Stimulated activated CD8-positive, alpha-beta memory T cell treated with anti-CD3 and anti-CD28 coated beads, Interleukin-4, amount 100 ng/mL, for 24 hours (primary cell): ENCODE measurements around the gene PITPNB.

Experiments used
- DNase-seq: peaks from one replicate; pipeline ENCODE4 v3.0.0-alpha.2; 2020; ENCODE audit warnings: low read depth

PITPNB gene

DNA sequence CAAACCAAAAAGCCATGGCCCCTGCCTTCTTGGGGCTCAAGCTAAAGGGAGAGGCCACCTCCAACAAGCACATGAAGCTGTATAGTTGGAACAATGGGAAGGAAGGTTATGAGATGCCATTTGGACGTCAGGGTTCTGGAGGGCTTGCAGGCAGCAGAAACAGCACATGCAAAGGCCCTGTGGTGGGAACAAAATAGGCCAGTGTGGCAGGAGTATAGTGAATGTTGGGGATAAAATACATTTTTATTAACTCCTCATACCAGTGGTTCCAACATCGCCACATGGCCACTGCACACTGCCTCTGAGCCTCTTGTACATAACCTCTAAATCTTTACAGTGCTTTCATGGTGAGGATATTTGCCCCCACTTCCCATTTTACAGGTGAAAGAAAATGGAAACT lies 85.3 kb downstream of the PITPNB start:
- no peak for DNase-seq

DNA sequence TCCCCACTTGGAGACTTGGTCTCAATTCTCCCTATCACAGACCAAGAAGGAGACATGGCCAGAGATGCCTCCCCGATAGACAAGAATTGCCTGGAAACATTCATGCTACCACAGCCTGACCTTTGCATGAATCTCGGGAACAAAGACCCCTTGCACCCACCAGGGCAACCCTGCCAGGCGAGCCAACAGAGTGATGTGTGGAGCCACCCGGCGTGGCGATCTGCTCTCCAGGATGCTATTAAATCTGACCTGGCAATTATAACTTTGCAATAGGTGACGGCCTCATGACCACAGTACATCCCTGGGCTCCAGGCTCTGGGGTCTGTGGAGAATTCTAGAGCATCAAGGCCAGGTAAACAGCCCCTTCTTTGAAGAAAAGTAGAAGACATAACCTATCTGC lies 86.5 kb downstream of the PITPNB start:
- no peak for DNase-seq

DNA sequence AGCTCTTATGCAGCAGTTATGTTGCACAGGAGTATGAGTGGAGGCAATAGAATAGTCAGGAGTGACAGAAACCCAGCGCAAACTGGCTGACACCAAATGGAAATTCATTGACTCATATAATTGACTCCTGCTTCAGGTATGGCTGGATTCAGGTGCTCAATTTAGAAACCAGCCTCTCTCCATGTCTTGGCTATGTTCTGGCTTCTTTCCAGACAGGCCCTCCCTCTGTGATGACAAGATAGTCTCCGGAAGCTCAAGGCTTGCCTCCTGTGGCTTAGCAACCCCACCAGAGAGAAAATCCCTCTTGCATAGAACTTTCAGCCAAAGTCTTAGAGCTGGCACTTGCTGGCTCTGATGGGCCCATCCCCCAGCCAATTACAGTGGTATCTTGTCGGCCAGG lies 89.4 kb downstream of the PITPNB start:
- DNase-seq, result no peak

DNA sequence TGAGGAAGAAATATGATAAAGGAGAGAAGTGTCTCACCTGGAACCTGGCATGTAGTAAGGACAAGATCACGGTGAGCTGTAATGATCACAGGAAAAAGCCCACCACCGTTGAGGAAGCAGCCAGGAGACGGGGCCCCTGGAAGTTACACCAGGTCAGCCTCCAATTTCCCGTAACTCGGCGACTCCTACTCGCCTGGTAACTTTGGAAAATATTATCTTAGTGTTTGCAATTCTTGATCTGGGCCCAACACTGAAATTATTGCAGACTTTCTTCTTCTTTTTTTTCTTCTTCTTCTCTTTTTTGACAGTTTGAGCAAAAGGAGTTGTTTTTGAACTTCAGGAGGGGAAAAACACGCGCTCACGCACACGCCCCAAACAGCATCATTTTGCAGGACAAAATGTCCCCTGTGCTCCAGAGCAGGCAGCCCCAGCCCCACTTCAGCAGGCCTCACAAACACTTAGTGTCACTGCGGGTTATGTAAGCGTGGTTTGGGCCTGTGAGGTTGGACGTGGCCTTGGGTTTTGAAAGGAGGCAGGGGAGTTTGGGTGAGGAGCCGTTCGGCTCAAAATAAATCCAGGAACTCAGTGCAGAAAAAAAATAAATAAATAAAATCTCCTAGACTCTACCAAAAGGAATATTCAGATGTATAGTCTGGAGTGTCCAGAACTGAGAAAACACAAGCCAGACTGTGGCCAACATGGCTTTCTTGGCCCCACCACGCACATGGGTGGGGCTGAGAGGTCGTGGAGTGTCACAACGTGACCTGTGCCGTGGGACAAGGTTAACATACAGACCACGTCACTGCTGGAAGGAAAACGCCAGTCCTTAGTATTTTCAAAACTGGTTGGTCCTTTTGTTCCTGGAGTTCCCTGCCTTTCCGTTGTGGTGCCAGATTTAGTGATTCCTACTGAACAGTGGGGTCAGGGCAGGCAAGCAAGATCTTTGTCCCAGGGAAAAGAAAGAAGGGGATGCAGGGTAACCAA lies 91.2 kb downstream of the PITPNB start:
- DNase-seq, result no peak

DNA sequence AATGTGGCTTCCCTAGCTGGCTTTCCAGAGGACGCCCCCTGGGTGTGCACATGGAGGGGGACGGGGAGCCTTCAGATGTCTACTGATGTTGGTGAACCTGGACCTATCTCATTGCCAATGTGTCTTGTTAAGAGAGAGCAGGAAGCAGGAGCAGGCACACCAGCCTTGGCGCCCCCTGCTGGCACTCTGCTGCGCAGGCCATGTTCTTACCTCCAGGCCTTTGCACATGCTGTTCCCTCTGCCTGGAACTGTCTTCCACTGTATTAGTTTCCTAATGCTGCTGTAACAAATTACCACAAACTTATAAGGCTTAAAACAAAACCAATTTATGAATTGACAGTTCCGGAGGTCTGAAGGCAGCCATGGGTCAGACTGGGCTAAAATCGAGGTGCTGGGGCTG lies 93.9 kb downstream of the PITPNB start:
- no peak for DNase-seq

DNA sequence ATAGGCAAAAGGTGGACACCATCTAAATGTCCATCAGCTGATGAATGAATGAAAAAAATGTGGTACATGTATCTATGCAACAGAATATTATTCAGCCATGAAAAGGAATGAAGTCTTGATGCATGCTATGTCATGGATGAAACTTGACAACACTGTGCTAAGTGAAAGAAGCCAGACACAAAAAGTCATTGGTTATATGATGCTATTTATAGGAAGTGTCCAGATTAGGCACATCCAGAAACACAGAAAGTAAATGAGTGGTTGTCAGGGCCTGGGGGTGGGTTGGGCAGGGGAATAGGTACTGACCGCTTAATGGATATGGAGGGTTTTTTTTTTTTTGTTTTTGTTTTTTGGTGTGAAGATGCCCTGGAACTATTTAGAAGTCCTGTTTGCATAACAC lies 95.8 kb downstream of the PITPNB start:
- no peak for DNase-seq

DNA sequence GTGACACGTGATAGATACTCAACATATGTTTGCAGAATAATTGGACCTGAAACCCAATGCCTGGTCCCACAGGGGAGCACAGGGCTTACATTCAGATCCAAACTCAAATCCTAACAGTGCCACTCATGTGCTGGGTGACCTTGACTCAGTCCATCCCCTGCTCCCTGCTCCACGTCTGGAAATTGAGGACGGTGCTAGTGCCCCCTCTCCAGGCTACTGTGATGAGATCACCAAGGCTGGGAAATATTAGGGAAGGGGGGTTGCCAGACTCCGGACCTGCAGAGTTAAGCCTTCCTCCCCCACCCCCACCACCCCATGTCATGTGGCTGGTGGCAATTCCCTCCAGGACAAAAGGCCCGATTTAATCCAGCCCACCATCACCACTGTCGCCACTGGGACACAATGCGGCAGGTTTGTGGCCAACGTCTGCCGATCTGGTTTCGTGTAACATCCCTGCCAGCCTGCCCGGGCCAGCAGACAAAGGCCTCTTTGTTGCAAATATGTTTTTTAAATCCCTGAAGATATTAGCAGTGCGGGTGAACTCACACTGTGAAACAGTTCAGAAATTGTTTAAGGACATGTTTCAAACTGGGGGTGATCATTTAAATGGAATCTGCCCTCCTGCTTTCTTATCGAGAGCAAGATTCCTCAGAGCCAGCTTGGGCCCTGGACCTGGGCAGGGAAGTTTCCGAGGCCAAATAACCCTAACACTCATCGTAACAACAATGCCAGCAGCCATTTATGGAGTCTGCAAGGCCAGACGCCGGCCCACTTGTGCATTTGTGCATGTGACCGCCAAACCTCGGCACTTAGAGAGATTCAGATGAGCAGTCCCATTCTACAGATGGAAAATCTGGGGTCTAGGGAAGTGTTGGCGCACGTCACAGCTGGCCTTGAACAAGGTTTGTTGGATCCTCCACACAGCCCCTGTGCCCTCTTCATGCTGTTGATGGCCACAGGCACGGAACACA lies 97.9 kb downstream of the PITPNB start:
- DNase-seq, result no peak

DNA sequence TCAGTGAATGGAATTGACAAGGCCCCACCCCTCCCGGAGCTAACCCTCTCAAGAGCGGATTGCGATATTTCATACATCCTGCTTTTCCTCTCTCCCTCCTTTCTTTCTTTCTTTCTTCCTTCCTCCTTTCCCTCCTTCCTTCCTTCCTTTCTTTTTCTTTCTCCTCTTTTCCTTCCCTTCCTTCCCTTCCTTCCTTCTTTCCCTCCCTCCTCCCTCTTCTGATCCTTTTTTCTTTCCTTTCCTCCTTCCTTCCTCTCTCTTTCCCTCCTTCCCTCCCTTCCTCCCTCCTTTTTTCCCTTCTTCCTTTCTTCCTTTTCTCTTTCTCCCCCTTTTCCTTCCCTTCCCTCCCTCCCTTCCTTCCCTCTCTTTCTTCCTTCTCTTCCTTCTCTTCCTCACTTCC lies 102.5 kb downstream of the PITPNB start:
- DNase-seq, result no peak

DNA sequence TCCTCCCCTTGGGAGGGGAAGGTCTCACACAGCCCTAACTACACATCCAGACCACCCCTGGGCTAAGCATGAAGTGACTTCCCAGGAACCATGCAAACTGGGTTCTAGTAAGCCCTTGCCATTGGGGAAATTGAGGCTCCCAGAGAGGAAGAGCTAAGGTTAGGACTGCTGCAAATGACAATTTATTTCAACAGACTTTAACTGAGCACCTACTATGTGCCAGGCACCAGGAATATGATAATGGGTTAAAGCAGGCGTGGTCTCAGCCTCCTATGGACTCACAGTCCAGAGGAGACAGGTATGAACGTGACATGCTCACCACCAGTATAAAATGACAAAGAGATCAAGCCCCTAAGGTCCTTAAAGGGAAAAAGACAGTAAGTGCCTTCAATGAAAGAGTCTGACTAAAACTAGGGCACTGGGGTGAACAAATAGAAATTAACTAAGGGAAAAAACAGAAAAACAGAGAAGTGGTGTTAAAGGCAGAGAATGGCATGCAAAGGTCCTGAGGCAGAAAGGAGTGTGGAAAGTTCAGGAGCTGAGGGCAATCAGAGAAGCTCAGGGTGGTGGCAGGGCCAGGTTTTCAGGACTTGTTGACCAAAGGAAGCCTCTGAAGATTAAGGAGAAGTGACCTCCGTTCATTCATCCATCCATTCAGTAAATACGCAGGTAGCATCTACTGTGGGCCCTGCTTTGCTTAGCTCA lies 103.1 kb downstream of the PITPNB start:
- no peak for DNase-seq

DNA sequence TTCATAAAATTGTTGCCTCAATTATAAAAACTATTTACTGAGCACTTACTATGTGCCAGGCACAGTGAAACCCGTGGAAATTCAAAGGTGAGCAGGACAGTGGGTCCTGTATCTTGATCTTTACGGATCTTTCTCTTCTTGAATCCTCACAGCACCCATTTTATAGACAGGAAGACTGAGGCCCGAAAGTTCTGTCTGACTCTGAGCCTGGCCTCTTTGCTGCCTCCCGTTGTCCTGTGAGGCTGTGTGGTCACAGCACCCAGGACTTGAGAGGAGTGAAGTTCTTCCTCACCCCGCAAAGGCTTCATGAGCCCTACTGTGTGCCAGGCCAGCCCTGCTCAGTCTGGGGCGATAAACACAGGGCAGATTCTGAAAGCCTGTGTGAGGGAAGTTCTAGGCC lies 104.1 kb downstream of the PITPNB start:
- DNase-seq, result no peak

DNA sequence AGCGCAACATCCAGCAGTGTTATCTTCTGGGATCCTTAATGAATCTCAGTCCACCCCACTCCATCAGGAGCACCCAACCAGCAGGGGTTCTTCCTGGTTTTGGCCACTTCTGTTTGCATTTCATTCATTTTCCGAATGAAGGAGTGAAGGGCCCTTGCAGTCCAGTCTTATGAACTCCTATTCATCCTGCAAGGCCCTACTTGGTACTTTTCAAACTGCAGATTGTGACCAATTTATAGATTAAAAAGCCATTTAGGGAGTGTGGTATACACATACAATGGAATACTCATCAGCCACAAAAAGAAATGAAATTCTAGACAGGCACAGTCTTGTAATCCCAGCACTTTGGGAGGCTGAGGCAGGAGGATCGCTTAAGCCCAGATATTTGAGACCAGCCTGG lies 107.3 kb downstream of the PITPNB start:
- no peak for DNase-seq

DNA sequence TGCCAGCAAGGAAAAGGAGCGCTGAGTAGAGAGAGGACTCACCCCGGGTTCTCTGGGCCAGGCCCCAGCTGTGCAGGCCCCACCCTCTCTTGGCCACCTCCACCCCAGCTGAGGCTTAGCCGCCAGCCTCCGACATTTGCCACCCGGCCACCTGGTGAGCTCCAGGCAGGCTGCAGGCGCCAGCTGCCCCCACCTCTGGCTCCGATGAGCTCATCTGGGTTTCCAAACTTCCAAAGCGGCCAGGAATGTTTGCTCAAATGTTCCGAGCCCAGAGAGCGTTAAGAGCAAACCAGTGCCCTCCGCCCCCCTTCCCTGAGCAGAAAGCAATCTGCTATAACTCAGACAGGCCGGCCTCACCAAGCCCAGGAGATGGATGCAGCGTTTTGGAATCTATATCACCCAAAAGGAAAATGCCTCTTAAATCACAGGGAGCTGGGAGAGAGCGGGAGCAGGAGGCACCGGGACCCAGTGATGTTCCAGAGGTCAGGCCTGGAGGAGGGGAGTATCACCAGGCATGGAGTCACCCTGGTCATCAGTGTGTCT lies 108.4 kb downstream of the PITPNB start:
- DNase-seq, result no peak

DNA sequence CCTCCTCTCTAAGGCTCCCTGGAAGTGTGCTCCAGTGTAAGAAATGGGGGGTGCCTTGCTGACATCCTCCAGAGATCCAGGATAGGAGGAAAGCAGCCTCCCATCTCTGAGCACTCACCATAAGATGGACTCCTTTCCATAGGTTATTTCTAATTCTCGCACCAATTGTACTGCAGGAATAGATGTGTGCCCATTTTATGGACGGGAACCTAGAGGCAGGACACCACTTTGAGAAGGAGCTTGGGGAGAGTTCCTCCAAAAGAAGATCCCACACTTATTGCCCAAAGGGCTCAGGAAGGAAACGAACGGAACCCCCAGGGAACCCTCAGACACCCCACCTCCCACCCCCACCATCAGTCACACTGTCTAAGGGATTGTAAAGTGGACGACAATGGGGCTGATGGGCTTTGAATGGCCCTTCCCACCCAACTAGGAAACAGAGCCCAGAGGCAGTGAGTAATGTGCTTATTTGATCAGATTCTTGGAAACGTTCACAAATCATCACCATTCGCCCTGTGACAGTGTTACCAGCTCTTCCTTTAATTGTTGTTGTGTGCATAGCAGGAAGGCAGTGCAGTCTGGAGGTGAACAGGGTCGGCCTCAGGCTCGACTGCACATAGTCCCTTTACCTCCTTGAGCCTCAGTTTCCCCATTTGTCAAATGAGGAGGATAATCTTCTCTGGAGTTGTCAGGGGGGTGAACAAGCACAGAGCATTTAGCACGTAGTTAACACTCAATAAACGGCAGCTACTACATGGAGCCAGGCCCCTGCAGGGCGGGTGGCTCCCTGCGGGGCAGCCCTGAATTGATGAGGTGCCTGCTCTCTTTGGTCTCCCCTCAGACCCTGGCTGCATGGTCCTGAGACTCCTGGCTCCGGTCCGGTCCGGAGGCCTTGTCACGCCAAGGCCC lies 109.1 kb downstream of the PITPNB start:
- no peak for DNase-seq

DNA sequence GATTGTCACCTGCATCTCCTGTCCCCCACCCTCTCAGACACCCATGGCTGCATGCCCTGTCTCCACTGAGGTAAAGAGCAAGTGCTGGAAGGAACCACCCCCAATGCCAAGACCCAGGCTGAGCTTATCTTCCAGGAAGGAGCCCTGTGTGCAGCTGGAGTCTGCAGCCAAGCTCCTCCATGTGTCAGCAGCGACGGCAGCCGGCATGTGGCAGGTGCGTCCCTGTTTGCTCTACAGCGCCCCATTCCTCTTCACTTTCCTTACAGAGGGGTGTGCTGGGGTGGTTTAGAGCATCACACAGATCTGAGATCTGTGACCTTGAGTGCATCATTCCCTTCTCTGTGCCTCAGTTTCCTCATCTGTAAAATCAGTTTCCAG lies 109.8 kb downstream of the PITPNB start:
- no peak for DNase-seq

DNA sequence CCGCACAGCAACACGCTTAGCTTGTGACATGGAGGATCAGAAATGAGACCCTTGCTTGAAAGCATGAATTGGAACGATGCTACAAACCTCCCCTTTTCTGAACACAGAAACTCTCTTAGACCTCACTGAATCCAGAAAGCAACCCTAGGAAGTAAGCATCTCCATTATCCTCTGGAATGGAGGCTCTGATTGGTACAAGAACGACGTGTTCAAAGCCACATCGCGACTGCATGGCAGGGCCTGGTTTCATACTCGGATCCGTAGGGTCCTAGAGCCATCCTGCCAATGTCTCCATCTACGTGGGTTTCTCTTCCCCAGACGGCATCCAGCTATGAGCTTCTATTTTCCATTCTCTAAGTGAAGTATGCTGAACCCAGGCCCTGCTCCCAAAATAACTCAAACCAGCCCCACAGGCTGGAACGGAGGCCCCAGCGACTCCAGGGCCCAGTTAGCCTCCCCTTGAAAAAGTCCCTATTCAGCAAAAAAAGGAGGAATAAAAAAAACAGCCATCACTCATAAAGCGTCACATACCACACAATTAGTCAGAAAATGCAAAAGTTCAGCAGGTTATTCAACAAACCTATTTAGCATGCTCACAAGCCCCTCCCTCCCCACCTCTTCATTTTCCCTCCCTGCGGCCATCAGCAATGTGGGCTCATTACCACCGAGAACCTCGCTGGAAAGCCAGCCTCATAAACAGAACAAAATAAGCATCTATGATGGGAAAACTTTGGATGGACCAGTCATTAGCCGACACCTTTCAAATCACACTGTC lies 110.4 kb downstream of the PITPNB start:
- no peak for DNase-seq

DNA sequence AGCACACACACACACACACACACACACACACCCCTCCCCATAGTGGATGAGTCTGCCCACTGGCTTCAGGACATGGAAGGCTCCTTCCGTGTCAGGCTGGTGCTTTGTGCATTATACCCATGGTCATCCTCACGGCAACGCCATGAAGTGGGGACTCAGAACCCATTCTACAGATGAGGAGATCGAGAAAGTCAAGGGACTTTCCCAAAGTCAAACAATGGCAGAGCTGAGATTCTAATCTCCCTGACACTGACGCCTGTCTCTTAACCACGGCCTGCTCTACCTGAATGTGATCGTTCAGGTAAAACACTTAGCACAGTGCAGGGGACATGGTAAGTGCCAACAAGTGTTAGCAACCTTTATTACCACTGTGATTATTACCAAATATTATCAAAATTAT lies 113.2 kb downstream of the PITPNB start:
- no peak for DNase-seq

DNA sequence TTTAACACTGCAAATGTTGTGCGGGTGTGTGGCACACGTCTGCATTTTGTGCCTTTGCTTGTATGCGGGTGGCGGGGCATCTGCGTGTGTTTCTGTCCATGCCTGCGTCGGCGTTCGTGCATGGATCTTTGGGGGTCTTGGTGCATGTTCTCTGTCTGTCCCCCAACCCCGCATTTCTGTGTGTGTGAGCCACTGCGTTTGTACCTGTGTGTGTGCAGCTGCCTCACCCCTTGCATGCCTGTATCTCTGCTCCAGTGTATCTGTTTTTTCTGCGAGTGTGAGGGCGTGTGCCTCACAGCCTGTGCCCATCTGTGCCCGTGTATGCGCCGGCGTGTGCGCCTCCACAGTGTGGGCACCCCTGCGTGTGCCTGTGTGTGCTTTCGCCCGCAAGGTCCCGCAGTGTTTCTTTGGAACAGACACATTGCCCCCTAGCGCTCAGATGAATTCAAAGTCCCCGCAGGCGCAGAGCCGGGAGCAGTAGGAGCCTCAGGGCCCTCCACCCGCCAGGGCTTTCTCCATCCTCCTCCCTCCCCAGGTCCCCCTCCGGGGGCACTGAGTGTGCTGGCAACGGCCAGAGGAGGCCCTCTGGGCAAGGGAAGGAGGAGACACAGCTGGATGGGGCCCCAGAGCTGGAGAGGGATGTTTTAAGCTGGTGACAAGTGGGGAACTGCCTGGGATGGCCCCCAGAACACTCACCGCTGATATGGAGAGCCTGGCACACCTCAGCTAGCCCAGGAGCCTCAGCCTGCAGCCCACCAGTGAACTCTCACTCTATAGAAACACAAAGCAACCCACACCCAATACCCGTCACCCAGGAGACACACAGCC lies 114.4 kb downstream of the PITPNB start:
- no peak for DNase-seq

DNA sequence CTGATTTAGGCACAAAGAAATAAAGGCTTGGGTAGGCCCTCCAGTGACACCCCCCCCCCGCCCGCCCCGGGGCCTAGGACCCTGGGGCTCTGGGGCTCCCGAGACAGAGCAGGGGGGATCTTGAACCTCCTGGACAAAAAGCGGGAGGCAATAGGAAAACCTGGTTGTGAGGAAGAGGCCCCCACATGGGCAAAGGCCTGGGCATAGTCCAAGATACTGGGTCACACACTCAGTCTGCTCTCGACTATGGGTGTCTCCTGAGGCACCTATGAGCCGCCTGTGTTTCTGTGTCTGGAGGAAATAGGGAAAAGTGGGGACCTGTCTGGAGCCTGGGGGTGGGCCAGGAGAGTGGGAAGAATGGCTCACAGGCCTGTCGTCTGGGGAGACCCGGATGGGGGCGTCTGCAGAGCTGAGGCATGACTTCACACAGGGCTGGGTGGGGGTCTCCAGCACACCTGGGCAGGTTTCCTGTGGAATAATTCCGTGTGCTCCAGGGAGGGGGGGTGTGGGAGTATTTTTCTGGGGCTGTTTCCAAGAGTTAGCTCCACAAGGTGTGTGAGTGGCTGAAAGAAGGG lies 115.1 kb downstream of the PITPNB start:
- DNase-seq, result no peak
